ENCODE results near the gene SORT1.

GRCh38 chr1:109443476-109443875 lies 45.8 kb upstream of the SORT1 start:
- no peak for TF ChIP-seq CTCF (IDR thresholded peaks at IDR 0.05; ENCODE audit: low read depth, low read length, missing input control)
- TF ChIP-seq JUND (IDR thresholded peaks at IDR 0.05): no peak
- TF ChIP-seq FOXA1 (IDR thresholded peaks at IDR 0.05): no peak
- no peak for TF ChIP-seq YY1 (IDR thresholded peaks at IDR 0.05)
- TF ChIP-seq, protein P1, sequence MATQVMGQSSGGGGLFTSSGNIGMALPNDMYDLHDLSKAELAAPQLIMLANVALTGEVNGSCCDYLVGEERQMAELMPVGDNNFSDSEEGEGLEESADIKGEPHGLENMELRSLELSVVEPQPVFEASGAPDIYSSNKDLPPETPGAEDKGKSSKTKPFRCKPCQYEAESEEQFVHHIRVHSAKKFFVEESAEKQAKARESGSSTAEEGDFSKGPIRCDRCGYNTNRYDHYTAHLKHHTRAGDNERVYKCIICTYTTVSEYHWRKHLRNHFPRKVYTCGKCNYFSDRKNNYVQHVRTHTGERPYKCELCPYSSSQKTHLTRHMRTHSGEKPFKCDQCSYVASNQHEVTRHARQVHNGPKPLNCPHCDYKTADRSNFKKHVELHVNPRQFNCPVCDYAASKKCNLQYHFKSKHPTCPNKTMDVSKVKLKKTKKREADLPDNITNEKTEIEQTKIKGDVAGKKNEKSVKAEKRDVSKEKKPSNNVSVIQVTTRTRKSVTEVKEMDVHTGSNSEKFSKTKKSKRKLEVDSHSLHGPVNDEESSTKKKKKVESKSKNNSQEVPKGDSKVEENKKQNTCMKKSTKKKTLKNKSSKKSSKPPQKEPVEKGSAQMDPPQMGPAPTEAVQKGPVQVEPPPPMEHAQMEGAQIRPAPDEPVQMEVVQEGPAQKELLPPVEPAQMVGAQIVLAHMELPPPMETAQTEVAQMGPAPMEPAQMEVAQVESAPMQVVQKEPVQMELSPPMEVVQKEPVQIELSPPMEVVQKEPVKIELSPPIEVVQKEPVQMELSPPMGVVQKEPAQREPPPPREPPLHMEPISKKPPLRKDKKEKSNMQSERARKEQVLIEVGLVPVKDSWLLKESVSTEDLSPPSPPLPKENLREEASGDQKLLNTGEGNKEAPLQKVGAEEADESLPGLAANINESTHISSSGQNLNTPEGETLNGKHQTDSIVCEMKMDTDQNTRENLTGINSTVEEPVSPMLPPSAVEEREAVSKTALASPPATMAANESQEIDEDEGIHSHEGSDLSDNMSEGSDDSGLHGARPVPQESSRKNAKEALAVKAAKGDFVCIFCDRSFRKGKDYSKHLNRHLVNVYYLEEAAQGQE (IDR thresholded peaks at IDR 0.05): no peak
- TF ChIP-seq HNF4G (IDR thresholded peaks at IDR 0.05): no peak

Data from liver (tissue), 3 donors.